ENCODE results near the gene GLTP.
"Not testable (repeated sequence)": the region's sequence is repeated elsewhere in the genome, so short reads cannot be mapped to it uniquely, and the experiment has no call there.

GLTP gene

DNA sequence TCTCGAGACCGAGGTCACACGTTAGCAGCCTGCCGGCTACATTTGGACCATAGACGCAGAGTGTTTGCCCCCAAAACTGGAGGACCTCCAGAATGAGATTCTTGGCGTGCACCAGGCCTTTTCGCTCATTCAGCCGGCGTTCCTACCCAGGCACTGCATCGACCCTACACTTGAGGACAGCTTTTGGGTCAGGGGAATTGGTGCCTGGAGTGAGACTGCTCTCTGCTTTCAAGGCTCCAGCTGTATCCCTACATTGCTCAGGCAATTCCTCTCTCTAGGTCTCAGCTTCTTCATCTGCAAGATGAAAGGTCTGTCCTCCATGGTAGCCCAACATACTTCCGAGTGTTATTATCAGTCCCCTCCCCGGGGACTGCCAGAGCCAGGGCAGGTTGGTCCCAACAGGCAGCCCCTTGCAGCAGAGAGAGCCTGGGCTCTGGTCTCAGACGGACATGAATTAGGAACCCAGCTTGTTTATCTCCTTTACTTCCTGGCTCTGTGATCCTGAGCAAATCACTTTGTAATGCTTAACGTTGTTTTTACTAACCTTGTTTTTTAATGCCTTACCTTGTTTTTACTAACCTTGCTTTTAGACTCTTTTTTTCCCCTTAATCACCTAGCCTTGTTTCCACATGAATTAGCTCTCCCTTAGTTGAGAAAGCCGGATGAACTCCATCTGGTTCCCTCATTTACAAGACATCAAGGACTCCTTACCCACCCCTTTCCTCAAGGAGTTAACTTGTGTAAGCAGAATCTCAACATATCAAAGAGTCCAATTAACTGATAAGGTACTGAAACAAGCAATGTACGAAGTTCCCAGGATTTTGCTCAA lies 20.6 kb upstream of the GLTP start:
- DNase-seq, result no peak

GRCh38 chr12:109899783-109900751 lies 19.7 kb upstream of the GLTP start, which contains the start of gene TCHP:
TCHP (plus strand) TSS chr12:109900274; CDS start chr12:109903027, 2,753 bp downstream.
- peak; percentile 74 for DNase-seq

GRCh38 chr12:109899345-109899744 lies 19.0 kb upstream of the GLTP start:
- not testable (repeated sequence) for DNase-seq

GRCh38 chr12:109897029-109897428 lies 16.7 kb upstream of the GLTP start:
- DNase-seq, result no peak

DNA sequence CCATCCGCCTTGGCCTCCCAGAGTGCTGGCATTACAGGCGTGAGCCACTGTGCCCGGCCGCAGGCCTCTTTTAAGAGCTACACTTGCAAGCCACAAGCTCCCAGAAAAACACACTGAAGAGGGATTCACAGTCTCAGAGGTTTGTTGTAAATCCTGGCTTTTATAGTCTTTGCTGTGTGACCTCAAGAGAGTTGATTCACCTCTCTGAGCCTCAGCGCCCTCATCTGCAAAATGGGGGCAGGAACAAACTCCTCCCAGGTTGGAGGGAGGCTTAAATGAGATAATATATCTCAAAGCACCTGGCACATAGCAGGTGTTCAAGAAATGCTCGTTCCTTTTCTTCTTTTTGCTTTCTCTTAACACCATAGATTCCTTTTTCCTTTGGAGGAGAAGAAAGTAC lies 15.8 kb upstream of the GLTP start:
- DNase-seq, result no peak

GRCh38 chr12:109894939-109895338 lies 14.6 kb upstream of the GLTP start:
- no peak for DNase-seq

DNA sequence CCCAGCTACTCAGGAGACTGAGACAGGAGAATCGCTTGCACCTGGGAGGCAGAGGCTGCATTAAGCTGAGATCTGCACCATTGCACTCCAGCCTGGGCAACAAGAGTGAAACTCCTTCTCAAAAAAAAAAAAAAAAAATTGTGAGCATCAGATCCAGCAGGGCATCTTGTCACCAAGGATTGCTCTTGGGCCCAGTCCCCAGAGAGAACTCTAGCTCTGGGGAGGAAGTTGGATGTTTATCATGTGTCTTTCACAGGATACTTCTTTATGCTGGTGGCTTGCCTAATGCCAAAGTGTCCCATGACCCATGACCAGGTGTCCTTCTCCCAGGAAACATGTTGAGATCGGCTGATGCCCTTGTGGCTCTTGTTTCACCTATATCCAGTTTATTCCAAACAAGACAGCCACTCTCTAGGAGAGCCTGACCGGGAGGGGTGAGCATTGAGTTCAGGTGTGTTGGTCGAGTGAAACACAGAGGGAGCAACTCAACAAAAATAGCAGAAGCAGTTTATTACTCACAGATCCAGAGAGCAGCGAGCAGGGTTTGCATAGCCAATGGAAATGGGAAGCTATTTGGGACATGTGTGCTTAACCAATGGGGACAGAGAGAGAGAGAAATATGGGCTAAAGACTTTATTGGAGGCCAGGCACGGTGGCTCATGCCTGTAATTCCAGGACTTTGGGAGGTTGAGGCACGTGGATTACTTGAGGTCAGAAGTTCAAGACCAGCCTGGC lies 13.1 kb upstream of the GLTP start:
- no peak for DNase-seq

- DNase-seq, result no peak
These were observed 12.4 kb upstream of the GLTP start for GRCh38 chr12:109892748-109893147.

DNA sequence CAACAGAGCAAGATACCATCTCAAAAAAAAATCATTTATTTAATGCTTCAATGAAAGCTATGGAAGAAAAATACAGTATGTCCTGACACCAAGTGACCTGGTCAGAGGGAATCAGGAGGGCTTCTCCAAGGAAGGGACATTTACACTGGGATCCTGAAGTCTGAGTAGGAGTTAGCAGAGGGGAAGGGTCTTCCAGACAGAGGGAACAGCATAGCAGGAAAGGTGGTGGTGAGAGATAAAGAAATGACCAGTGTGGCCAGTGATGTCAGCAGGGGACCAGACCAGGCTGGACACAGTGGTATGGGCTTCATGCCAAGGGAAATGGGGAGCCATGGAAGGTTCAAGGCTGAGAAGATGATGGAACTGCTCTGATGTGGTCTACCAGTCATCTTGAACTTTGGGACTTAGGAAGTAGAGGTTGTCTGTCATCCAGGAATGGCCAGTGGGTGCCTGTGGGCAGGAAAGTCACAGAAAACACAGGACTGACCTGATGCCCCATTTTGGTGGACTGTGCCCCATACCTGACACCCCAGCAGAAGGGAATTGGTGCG lies 11.9 kb upstream of the GLTP start:
- DNase-seq, result no peak

DNA sequence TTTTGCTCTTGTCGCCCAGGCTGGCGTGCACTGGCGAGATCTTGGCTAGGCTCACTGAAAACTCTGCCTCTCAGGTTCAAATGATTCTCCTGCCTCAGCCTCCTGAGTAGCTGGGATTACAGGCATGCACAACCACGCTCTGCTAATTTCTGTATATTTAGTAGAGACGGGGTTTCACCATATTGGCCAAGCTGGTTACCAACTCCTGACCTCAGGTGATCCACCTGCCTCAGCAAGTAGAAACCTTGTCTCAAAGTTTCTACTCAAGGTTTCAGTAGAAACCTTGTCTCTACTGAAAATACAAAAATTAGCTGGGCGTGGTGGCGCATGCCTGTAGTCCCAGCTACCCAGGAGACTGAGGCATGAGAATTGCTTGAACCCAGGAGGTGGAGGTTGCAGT lies 11.4 kb upstream of the GLTP start:
- not testable (repeated sequence) for DNase-seq

- no peak for DNase-seq
These were observed 10.4 kb upstream of the GLTP start for GRCh38 chr12:109890620-109891170.

DNA sequence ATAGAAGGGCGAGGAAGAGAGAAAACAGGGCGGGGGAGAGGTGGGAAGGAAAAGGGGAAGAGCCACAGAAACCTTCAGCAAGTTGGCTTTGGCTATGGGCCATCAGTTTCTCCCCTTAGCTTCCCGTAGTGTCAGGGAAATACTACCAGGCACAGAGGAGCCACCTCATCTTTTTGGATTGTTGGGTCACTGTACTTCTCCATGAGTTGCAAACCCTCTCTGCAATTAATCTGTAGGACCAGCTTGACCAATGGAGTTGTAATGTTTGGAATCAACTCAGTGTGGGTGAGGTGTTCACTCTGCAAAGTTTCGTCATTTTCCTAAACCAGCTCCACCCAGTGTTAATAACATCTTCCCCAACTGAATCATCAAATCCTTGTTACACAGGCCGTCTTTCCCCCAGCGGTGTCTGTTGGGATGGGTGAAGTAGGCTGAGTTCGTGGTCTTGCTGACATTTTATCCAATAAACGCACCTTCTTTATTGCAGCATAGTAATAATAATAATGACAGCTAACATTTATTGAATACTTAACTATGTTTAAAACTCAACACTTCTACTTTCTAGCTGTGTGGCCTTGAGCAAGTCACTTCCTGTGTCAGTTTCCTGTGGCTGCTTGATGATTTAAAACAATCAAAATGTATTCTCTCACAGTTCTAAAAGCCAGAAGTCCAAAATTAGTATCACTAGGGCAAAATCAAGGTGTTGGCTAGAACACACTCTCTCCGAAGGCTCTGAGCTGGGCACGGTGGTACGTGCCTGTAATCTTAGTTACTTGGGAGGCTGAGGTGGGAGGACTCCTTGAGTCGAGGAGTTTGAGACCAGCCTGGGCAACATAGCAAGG lies 8.1 kb upstream of the GLTP start:
- peak; percentile 61 for DNase-seq

DNA sequence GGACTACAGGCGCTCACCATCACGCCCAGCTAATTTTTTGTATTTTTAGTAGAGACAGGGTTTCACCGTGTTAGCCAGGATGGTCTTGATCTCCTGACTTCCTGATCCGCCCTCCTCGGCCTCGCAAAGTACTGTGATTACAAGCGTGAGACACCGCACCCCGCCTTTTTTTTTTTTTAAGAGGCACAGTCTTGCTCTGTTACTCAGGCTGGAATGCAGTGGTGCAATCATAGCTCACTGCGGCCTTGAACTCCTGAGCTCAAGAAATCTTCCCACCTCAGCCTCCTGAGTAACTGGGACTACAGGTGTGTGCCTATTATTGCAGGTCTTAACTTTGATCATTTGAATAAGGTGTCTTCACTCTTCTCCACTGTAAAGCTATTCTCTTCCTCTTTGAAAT lies 5.3 kb upstream of the GLTP start:
- DNase-seq, result no peak

GRCh38 chr12:109883461-109883860 lies 3.1 kb upstream of the GLTP start:
- DNase-seq, result no peak

GRCh38 chr12:109881752-109882151 lies 1.4 kb upstream of the GLTP start:
- no peak for DNase-seq

DNA sequence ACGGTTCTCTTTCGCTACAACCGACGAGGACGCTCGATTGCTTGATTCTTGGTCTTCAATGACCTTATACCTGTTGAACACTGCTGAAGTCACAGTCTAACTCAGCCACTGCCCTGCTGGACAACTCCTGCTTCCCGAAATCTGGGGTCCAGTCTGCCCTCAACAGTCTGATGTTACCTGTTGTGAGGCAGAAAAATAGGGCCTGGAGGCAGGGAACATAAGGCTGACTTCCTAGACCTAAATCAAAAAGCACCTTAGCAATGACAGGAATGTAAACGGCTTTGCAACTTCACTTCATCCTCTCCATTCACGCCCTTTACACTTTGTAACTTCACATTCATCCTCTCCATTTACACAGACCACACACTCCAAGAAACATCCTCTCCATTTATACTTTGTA lies 597 bp upstream of the GLTP start:
- no peak for DNase-seq

- DNase-seq, result no peak
These were observed 844 bp downstream of the GLTP start for GRCh38 chr12:109879351-109880042.

DNA sequence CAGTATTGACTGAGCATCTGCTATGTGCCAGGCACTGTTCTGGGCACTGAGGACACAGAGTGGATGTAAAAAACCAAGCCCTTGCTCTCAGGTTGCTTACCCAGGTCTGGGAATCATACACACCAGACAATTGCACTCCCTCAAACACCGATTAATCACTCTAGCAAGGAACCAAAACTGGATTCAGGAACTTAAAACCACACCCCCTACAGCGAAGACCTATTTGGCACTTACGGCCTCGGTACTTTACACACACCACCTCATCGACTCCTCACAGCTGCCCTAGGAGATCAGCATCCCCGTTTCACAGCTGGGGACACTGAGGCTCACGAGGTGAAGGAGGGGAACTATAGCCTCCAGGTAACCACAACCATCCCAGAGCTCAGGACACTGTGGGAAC lies 1.6 kb downstream of the GLTP start:
- DNase-seq, result no peak

- no peak for DNase-seq
These were observed 2.1 kb downstream of the GLTP start for GRCh38 chr12:109878247-109878625.

DNA sequence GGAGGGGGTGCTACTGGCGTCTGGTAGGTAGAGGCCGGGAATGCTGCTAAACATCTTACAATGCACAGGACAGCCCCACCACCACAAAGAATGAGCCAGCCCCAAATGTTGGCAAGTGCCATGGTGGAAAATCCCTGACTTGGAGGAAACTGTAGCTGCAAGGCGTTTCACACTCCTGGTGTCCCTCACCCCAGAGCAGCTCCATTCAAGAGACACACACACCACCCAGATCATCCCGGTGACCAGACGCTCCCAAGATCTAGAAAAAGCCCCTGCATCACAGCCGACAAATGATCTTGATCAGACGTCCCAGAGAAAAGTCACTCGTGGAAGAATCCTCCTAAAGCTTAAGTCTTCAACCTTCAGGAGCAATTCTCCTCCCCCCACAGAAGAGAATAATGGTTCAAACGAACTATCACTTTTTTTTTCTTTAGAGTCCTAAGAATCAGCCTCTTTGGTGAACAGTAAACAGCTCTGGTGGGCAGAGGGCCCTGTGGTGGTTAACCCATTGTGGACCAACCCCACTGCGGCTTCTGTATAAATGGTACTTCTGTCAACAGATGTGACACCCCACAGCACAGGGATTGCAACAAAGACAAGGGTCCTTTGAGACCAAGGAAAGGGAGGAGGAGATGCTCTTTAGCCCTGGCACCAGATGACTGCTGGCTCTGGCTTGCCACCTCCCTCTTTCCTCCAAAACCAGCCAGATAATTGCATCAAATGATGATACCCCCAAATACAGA lies 2.7 kb downstream of the GLTP start:
- DNase-seq, result no peak
